ENCODE data around the gene PTPA. TPM values are rescaled to one million over a fixed set of nuclear protein-coding genes. Genes with fewer than 3 reads are reported as not detected.

The PTPA gene
- total RNA-seq, 1 donor from 2014 or later: 162 TPM

DNA sequence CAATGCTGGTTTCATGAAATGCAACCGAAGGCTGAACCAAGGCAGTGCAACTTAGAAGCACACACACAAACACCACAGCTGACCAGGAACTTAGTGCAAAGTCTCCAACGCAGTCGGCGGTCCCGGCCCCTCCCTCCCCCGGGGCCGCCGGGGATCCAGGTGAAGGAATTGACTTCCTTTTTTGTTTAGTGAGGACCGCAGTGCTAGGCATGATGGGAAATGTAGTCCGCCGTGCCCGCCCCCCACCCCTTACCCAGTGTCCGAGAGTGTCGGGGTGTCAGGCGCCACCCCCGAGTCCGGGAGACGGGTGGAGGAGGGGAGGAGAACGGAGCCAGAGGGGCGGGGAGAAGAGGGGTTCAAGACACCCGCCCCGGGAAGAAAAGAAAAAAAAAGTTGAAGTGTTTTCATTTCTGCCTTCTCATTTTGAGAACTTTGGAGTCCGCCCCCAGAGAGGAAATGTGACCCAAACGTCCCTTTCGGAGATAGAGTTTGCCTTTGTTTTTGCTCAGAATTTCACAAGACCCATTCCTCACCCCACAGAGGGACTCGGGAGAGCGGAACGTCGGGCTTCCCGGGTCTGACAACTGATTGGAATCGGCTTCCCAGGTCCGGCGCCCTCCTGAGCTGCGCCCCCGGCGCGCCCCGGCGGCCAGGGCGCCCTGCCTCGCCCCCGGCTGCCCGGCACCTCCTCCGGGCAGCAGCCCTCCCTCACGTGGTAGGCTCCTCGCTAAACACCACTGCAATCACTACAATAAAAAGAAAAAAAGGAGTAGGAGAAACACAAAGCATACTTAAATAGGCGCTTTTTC lies 64.8 kb downstream of the PTPA start:
- Histone ChIP-seq H3K9me3 (replicated peaks) (no peaks in the 10 kb centered on the region), H3K27ac (replicated peaks) (peak overlapping the region; percentile 99), H3K36me3 (no peaks in the 10 kb centered on the region), H3K4me3 (peak overlapping the region; percentile 92), H3K4me1 (peaks cover 55% of the 10 kb centered on the region), H3K27me3 (ENCODE audit: low read depth) (no peaks in the 10 kb centered on the region)
- peak; percentile 84 for DNase-seq
- TF ChIP-seq, protein P1, sequence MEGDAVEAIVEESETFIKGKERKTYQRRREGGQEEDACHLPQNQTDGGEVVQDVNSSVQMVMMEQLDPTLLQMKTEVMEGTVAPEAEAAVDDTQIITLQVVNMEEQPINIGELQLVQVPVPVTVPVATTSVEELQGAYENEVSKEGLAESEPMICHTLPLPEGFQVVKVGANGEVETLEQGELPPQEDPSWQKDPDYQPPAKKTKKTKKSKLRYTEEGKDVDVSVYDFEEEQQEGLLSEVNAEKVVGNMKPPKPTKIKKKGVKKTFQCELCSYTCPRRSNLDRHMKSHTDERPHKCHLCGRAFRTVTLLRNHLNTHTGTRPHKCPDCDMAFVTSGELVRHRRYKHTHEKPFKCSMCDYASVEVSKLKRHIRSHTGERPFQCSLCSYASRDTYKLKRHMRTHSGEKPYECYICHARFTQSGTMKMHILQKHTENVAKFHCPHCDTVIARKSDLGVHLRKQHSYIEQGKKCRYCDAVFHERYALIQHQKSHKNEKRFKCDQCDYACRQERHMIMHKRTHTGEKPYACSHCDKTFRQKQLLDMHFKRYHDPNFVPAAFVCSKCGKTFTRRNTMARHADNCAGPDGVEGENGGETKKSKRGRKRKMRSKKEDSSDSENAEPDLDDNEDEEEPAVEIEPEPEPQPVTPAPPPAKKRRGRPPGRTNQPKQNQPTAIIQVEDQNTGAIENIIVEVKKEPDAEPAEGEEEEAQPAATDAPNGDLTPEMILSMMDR (IDR thresholded peaks at IDR 0.05; ENCODE audit: borderline replicate concordance): no peak
- intact Hi-C loops (cut with micrococcal nuclease): loop anchor here (10.0 kb wide), 1 partner anchor 309 kb away; no protein-coding TSS in a partner anchor

DNA sequence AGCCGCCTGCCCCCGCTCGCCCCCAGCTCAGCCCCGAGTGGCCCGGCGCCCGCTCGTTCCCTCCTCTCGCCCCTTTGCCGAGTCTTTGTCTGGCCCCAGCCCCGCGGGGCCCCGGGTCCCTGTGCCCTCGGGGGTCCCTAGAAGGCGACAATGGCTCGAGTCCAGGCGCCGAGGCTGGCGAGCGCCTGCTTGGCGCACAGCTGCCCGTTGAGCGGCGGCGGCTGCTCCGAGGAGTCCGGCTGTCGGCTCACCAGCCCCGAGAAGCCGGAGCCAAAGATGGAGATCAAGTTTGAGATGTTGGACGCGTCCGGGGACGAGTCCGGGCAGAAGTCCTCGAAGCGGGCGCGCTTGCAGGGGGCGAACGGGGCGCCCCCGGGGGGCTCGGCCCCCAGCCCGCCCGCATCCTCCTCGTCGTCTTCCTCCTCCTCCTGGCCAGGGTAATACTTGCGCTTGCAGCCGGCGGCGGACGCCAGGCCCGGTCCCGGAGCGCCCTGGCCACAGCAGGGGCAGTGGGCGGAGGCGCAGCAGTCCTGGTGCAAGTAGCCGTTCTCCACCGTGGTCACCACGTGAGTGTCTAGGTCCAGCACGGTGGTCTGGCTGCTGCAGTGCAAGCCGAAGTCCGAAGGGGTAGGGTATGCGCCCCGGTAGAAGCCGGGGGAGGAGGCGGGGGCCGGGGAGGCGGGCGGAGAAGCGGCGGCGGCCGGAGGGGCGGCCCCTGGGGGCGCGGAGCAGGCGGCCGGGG lies 65.7 kb downstream of the PTPA start:
- no peaks in the 10 kb centered on the region for H3K9me3 ChIP-seq (replicated peaks)
- H3K36me3 ChIP-seq: no peaks in the 10 kb centered on the region
- TF ChIP-seq, protein P1 (IDR thresholded peaks at IDR 0.05; ENCODE audit: borderline replicate concordance): peak; percentile 11
- peak; percentile 42 for DNase-seq
- H3K4me1 ChIP-seq: peaks cover 55% of the 10 kb centered on the region
- intact Hi-C loops (cut with micrococcal nuclease): loop anchor here (10.0 kb wide), 1 partner anchor 308 kb away; no protein-coding TSS in a partner anchor
- H3K4me3 ChIP-seq: peak overlapping the region; percentile 92
- H3K27me3 ChIP-seq (ENCODE audit: low read depth): no peaks in the 10 kb centered on the region
- peak overlapping the region; percentile 99 for H3K27ac ChIP-seq (replicated peaks)

- intact Hi-C loops (cut with micrococcal nuclease): loop anchor here (10.0 kb wide), 1 partner anchor 307 kb away; no protein-coding TSS in a partner anchor
These were observed 66.2 kb downstream of the PTPA start for GRCh38 chr9:129177443-129177790.

GRCh38 chr9:129177791-129178567 lies 66.8 kb downstream of the PTPA start, which contains the start of gene IER5L:
IER5L (minus strand) TSS chr9:129178261; CDS start chr9:129178052, 209 bp downstream.
- no peaks in the 10 kb centered on the region for H3K9me3 ChIP-seq (replicated peaks)
- H3K36me3 ChIP-seq: no peaks in the 10 kb centered on the region
- TF ChIP-seq, protein P1 (IDR thresholded peaks at IDR 0.05; ENCODE audit: borderline replicate concordance): no peak
- intact Hi-C loops (cut with micrococcal nuclease): loop anchor here (10.0 kb wide), 1 partner anchor 307 kb away; no protein-coding TSS in a partner anchor
- H3K27me3 ChIP-seq (ENCODE audit: low read depth): no peaks in the 10 kb centered on the region
- H3K4me3 ChIP-seq: peak within 1 kb of the TSS; percentile 92
- peaks cover 55% of the 10 kb centered on the region for H3K4me1 ChIP-seq
- H3K27ac ChIP-seq (replicated peaks): peak within 1 kb of the TSS; percentile 99
- peak; percentile 95 for DNase-seq

More at GRCh38 chr9:129177443-129177790, 66.2 kb downstream of the PTPA start:
- Histone ChIP-seq H3K36me3 (no peaks in the 10 kb centered on the region), H3K27me3 (ENCODE audit: low read depth) (no peaks in the 10 kb centered on the region), H3K4me3 (peak overlapping the region; percentile 92), H3K4me1 (peaks cover 56% of the 10 kb centered on the region), H3K27ac (replicated peaks) (peak overlapping the region; percentile 99), H3K9me3 (replicated peaks) (no peaks in the 10 kb centered on the region)
- TF ChIP-seq, protein P1 (IDR thresholded peaks at IDR 0.05; ENCODE audit: borderline replicate concordance): no peak
- DNase-seq: no peak
